Neural progenitor cell (in vitro differentiated cells): ENCODE results near the gene PEAR1. TPM values are rescaled to one million over a fixed set of nuclear protein-coding genes. Genes with fewer than 3 reads are reported as not detected.

ENCODE experiments used
- DNase-seq: peaks from one replicate; pipeline ENCODE4 v3.0.0-alpha.2; 2016; ENCODE audit warnings: low spot score
- H2AFZ ChIP-seq: fragments of 200-600 bp; sonication (generic); replicated peaks from 2 replicates; pipeline ENCODE4 v1.6.1; 2016; ENCODE audit warnings: antibody characterized with exemption
- H3F3A ChIP-seq: fragments of 200-600 bp; sonication (generic); 2 replicates; pipeline ENCODE4 v1.6.1; 2016; ENCODE audit warnings: antibody characterized with exemption, low read depth
- H3K27ac ChIP-seq: fragments of 200-600 bp; sonication (generic); 2 replicates; pipeline ENCODE4 v1.5.1; 2016; ENCODE audit warnings: mild to moderate bottlenecking
- H3K27me3 ChIP-seq: fragments of 200-600 bp; sonication (generic); 2 replicates; pipeline ENCODE4 v1.6.1; 2016; ENCODE audit warnings: mild to moderate bottlenecking, moderate library complexity
- H3K36me3 ChIP-seq: fragments of 200-600 bp; sonication (generic); 2 replicates; pipeline ENCODE4 v1.5.1; 2016
- H3K4me1 ChIP-seq: fragments of 200-600 bp; sonication (generic); 2 replicates; pipeline ENCODE4 v1.6.1; 2016; ENCODE audit warnings: mixed run types
- H3K4me2 ChIP-seq: fragments of 200-600 bp; sonication (generic); 2 replicates; pipeline ENCODE4 v1.6.1; 2016
- H3K4me3 ChIP-seq: fragments of 200-600 bp; sonication (generic); 2 replicates; pipeline ENCODE4 v1.5.1; 2016
- H3K79me2 ChIP-seq: fragments of 200-600 bp; sonication (generic); 2 replicates; pipeline ENCODE4 v1.6.1; 2016; ENCODE audit warnings: low read depth
- H3K9ac ChIP-seq: fragments of 200-600 bp; sonication (generic); 2 replicates; pipeline ENCODE4 v1.6.1; 2016
- H3K9me3 ChIP-seq: fragments of 200-600 bp; sonication (generic); 2 replicates; pipeline ENCODE4 v1.5.1; 2016; ENCODE audit warnings: low read depth
- H4K20me1 ChIP-seq: fragments of 200-600 bp; sonication (generic); 2 replicates; pipeline ENCODE4 v1.6.1; 2016; ENCODE audit warnings: low read depth
- H3K27ac Mint-ChIP-seq: 3 replicates; pipeline ENCODE4 v1.8.0; 2021; ENCODE audit warnings: mixed read lengths
- H3K27me3 Mint-ChIP-seq: 2 replicates; pipeline ENCODE4 v1.8.0; 2022; ENCODE audit warnings: low read depth, mild to moderate bottlenecking, inconsistent platforms, moderate library complexity, mixed read lengths; ENCODE audit not compliant: insufficient read depth
- H3K36me3 Mint-ChIP-seq: 3 replicates; pipeline ENCODE4 v1.8.0; 2021; ENCODE audit warnings: mixed read lengths
- H3K4me1 Mint-ChIP-seq: 3 replicates; pipeline ENCODE4 v1.8.0; 2021; ENCODE audit warnings: mixed read lengths
- H3K4me3 Mint-ChIP-seq: 3 replicates; pipeline ENCODE4 v1.8.0; 2021; ENCODE audit warnings: mild to moderate bottlenecking, moderate library complexity, mixed read lengths
- H3K9me3 Mint-ChIP-seq: 3 replicates; pipeline ENCODE4 v1.8.0; 2020; ENCODE audit warnings: mixed read lengths
- EZH2 ChIP-seq: fragments of 200-600 bp; sonication (generic); IDR thresholded peaks from 2 replicates; pipeline ENCODE4 v1.6.1; 2017; ENCODE audit warnings: antibody characterized with exemption, mild to moderate bottlenecking, moderate library complexity
- EZH2phosphoT487 ChIP-seq: fragments of 200-600 bp; sonication (generic); IDR thresholded peaks from 2 replicates; pipeline ENCODE4 v1.6.1; 2017; ENCODE audit warnings: antibody characterized with exemption
- total RNA-seq: library from RNA; depleted of rRNA; stranded (reverse); fragments of >200 nt; gene quantifications from 2 replicates; pipeline ENCODE4 v1.2.3, GENCODE V29; 2015; ENCODE audit warnings: low replicate concordance
- TF ChIP-seq, protein P1 (sequence below): fragments of 200-600 bp; sonication (generic); IDR thresholded peaks from 2 replicates; pipeline ENCODE4 v1.5.1; 2017; ENCODE audit warnings: antibody characterized with exemption, mild to moderate bottlenecking

PEAR1 gene
- total RNA-seq, 1 donor from 2014 or later: not detected

DNA sequence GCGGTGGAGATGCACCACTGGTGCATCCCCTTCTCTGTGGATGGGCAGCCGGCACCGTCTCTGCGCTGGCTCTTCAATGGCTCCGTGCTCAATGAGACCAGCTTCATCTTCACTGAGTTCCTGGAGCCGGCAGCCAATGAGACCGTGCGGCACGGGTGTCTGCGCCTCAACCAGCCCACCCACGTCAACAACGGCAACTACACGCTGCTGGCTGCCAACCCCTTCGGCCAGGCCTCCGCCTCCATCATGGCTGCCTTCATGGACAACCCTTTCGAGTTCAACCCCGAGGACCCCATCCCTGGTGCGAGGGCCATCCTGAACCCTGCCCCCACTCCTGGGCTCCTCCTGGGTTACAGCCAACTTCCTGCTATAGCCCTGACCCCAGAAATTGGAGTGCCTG is 19.9 kb upstream of the PEAR1 start:
- Mint-ChIP-seq H3K36me3 (no peaks in the 10 kb centered on the region), H3K4me3 (no peak overlapping the region), H3K27me3 (peaks cover 16% of the 10 kb centered on the region), H3K9me3 (no peaks in the 10 kb centered on the region), H3K4me1 (peaks cover 12% of the 10 kb centered on the region), H3K27ac (no peak overlapping the region)
- peaks cover 46% of the 10 kb centered on the region for H3K27me3 ChIP-seq
- TF ChIP-seq, protein P1, sequence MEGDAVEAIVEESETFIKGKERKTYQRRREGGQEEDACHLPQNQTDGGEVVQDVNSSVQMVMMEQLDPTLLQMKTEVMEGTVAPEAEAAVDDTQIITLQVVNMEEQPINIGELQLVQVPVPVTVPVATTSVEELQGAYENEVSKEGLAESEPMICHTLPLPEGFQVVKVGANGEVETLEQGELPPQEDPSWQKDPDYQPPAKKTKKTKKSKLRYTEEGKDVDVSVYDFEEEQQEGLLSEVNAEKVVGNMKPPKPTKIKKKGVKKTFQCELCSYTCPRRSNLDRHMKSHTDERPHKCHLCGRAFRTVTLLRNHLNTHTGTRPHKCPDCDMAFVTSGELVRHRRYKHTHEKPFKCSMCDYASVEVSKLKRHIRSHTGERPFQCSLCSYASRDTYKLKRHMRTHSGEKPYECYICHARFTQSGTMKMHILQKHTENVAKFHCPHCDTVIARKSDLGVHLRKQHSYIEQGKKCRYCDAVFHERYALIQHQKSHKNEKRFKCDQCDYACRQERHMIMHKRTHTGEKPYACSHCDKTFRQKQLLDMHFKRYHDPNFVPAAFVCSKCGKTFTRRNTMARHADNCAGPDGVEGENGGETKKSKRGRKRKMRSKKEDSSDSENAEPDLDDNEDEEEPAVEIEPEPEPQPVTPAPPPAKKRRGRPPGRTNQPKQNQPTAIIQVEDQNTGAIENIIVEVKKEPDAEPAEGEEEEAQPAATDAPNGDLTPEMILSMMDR: no peak
- TF ChIP-seq EZH2phosphoT487 (no peak), EZH2 (no peak)
- no peaks in the 10 kb centered on the region for H3K79me2 ChIP-seq
- no peak overlapping the region for H3K9ac ChIP-seq
- no peak overlapping the region for H3K27ac ChIP-seq
- peaks cover 4% of the 10 kb centered on the region for H3K4me1 ChIP-seq
- H3K9me3 ChIP-seq: no peaks in the 10 kb centered on the region
- no peaks in the 10 kb centered on the region for H3F3A ChIP-seq
- H3K4me2 ChIP-seq: no peak overlapping the region
- no peaks in the 10 kb centered on the region for H4K20me1 ChIP-seq
- no peak for DNase-seq
- H2AFZ ChIP-seq: no peak overlapping the region
- no peaks in the 10 kb centered on the region for H3K36me3 ChIP-seq
- no peak overlapping the region for H3K4me3 ChIP-seq

DNA sequence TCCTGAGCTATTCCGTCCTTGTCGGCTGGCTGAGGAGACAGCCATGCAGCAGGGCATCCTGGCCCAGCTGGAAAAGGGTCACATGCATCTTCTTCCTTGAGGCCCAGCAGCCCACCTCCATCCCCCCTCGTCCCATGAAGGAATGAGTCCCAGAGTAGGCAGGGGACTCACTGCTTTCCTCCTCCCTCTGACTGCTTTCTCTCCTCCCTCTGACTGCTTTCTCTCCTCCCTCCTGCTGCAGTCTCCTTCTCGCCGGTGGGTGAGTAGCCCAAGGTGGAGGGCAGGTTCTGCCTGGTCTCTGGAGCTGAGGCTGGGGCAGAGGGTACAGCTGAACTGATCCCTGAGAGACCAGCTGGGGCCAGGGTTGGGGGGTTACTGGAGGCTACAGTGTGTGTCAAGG is 19.4 kb upstream of the PEAR1 start:
- Histone ChIP-seq H3K9me3 (no peaks in the 10 kb centered on the region), H3K4me1 (peaks cover 4% of the 10 kb centered on the region), H3K79me2 (no peaks in the 10 kb centered on the region), H3K4me3 (no peak overlapping the region), H2AFZ (no peak overlapping the region), H3F3A (no peaks in the 10 kb centered on the region), H3K9ac (no peak overlapping the region), H3K27me3 (peaks cover 51% of the 10 kb centered on the region), H3K36me3 (no peaks in the 10 kb centered on the region), H3K4me2 (no peak overlapping the region), H3K27ac (no peak overlapping the region), H4K20me1 (no peaks in the 10 kb centered on the region)
- Mint-ChIP-seq H3K36me3 (no peaks in the 10 kb centered on the region), H3K9me3 (no peaks in the 10 kb centered on the region), H3K4me3 (no peak overlapping the region), H3K4me1 (peaks cover 12% of the 10 kb centered on the region), H3K27me3 (peaks cover 14% of the 10 kb centered on the region), H3K27ac (no peak overlapping the region)
- TF ChIP-seq EZH2 (no peak), EZH2phosphoT487 (no peak)
- TF ChIP-seq, protein P1: no peak
- no peak for DNase-seq

DNA sequence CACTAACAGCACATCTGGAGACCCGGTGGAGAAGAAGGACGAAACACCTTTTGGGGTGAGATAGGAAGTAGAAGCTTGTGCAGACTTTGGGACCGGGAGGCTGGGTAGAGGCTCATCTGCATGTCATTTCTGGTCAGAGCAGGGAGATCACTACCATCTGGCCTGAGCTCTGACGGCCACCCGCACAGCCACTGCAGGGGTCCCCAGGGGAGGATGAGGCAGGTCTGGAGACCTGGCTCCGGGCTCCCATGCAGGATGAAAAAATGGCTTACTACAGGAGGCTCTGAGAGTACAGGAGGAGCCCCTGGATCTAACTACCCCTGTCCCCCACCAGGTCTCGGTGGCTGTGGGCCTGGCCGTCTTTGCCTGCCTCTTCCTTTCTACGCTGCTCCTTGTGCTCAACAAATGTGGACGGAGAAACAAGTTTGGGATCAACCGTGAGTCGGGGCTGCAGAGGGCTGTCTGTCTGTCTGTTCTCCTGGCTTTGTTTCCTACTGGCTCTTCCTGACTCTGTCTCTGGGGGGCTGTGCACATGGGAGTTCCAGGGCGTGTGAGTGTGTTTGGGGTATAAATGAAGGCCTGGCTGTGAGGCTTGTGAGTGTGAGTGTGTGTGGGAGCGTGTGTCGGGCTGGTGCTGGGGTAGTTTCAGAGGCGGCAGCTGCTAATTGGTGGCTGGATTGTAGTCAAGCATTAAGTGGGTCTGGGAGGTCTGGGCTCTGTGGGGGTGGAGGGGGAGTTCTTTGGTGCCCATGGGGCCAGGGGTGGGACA is 18.8 kb upstream of the PEAR1 start:
- no peak overlapping the region for H2AFZ ChIP-seq
- no peaks in the 10 kb centered on the region for H3K79me2 ChIP-seq
- H3K9ac ChIP-seq: no peak overlapping the region
- H3K36me3 ChIP-seq: no peaks in the 10 kb centered on the region
- DNase-seq: no peak
- H3K27ac Mint-ChIP-seq: peak overlapping the region; percentile 76
- H3K27ac ChIP-seq: no peak overlapping the region
- H4K20me1 ChIP-seq: no peaks in the 10 kb centered on the region
- peaks cover 56% of the 10 kb centered on the region for H3K27me3 ChIP-seq
- no peaks in the 10 kb centered on the region for H3K9me3 Mint-ChIP-seq
- H3K4me3 Mint-ChIP-seq: no peak overlapping the region
- H3K36me3 Mint-ChIP-seq: no peaks in the 10 kb centered on the region
- no peak overlapping the region for H3K4me3 ChIP-seq
- no peaks in the 10 kb centered on the region for H3F3A ChIP-seq
- H3K4me2 ChIP-seq: no peak overlapping the region
- H3K27me3 Mint-ChIP-seq: peaks cover 14% of the 10 kb centered on the region
- TF ChIP-seq EZH2 (no peak), EZH2phosphoT487 (no peak)
- TF ChIP-seq, protein P1: no peak
- H3K4me1 ChIP-seq: peaks cover 4% of the 10 kb centered on the region
- no peaks in the 10 kb centered on the region for H3K9me3 ChIP-seq
- peaks cover 8% of the 10 kb centered on the region for H3K4me1 Mint-ChIP-seq
